GM13976 (cell line): ENCODE data around the gene TCOF1.

Experiments
- DNase-seq: peaks from one replicate; pipeline ENCODE4 v3.0.0; 2012; ENCODE audit warnings: low spot score
- CTCF ChIP-seq: IDR thresholded peaks from 2 replicates; pipeline ENCODE4 v1.5.1; 2012; ENCODE audit warnings: borderline replicate concordance, mild to moderate bottlenecking; ENCODE audit not compliant: insufficient read depth; ENCODE audit errors: extremely low read depth, missing control alignments, control extremely low read depth
- in situ Hi-C: fragments of 300-500 bp; cut with MboI; formaldehyde crosslinking; loops from one replicate; pipeline ENCODE4 v1.12.0; 2022; ENCODE audit warnings: low sequenced_read_pairs, mixed read lengths, inconsistent platforms; ENCODE audit not compliant: unreplicated experiment

Gene TCOF1

DNA sequence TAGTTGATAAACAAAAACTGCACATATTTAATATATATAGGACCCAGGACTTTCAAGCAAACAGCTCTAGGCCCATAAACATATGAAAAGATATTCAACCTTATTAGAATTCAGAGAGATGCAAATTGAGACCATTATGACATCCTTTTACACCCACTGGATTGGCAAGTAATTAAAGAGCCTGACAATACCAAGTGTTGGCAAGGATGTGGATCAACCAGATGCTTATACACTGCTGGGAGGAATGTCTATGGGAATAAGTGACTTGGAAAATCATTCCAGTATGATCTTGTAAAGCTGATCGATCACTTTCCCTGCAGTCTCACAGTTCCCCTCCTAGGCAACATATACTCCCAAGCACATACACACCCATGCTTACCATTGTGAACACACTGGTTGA lies 15.5 kb upstream of the TCOF1 start:
- in situ Hi-C loops = no loop called here
- DNase-seq = no peak
- TF ChIP-seq CTCF = no peak

DNA sequence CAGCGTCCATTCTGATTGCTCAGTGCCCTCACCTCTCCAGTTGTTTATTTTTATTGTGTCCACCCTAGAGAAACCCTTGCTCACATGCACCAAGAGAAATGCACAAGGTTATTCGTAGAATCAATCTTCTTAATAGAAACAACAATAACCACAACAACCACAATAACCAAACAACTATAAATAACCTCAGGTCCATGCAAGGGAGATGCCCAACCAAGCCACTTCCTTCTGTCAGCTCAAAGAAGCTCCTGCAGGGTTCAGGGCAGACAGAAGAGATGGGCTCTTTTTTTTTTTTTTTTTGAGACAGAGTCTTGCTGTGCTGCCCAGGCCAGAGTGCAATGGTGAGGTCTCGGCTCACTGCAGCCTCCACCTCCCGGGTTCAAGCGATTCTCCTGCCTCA lies 14.9 kb upstream of the TCOF1 start:
- TF ChIP-seq CTCF = no peak
- DNase-seq = no peak
- in situ Hi-C loops = no loop called here

DNA sequence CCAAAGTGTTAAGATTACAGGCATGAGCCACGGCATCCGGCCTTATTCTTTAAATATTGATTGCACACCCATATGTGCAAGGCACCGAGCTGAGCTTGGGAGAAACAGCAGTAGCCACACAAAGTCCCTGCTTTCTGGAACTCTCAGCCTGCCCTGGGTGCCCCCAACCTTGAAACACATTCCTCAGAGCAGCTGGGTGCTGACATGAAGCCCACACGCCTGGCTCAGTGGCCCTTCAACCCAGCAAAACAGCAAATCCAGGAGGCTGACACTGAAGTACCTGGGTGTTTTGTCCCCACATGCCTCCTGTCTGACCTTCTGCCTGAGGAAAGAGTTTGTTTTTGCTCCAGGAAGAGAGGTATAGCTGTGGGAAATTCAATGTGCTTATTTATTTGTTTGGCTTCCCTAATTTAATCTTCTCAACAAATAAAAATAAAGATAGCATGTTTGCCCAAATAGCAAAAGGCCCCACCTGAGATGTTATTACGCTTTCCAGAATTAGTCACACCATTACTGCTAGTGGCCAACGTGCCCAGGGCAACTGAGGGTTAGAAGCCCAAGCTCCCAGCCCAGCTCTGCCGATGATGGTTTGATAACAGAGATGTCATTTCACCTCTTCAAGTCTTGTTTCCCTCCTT lies 13.4 kb upstream of the TCOF1 start:
- TF ChIP-seq CTCF = no peak
- in situ Hi-C loops = no loop called here
- no peak for DNase-seq

DNA sequence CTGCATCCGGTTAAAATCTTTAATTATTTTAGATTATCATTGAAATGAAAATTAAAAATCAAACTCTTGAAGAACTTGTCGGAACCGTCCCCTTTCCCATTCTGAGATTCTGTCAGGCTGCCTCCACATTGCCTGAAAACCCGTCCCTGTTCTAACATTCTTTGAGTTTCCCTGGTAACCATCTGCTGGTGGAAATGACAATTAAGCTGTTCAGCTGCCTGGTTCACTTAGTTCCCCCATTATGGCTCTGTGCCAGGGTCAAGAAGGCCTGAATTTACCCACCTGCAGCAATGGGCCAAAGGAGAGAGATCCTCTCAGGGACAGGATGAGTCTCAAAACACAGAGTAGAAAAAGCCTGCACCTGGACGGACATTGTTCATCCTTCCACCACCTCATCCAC lies 11.8 kb upstream of the TCOF1 start:
- DNase-seq = no peak
- in situ Hi-C loops = no loop called here
- TF ChIP-seq CTCF = no peak

- in situ Hi-C loops = no loop called here
- no peak for DNase-seq
Measured at GRCh38 chr5:150346592-150346991, 10.9 kb upstream of the TCOF1 start.

DNA sequence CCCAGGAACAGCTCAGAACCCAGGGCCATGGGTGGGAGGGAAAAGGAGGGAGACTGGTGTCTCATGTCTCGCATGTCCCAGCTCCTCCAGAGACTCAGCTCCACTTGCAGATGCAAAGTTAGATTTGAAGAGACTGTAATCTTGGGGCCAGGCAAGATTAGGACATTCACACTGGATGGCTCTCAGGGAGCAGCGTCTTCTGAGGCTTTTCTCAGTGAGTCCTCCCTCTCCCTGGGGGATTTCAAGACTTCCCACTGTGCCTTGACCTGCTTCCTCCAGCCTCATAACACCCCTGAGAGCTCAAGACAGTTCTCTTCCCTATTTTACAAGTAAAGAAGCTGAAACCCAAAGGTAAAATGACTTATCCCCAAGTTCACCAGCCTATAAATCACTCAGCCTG lies 10.5 kb upstream of the TCOF1 start:
- in situ Hi-C loops = no loop called here
- DNase-seq = no peak
- no peak for TF ChIP-seq CTCF

More at GRCh38 chr5:150346592-150346991, 10.9 kb upstream of the TCOF1 start:
- TF ChIP-seq CTCF = no peak

- no peak for TF ChIP-seq CTCF
- in situ Hi-C loops = no loop called here
- DNase-seq = no peak
Measured at GRCh38 chr5:150347451-150347850, 10.0 kb upstream of the TCOF1 start.
